Measurements from ENCODE around the gene ENAH.

DNA sequence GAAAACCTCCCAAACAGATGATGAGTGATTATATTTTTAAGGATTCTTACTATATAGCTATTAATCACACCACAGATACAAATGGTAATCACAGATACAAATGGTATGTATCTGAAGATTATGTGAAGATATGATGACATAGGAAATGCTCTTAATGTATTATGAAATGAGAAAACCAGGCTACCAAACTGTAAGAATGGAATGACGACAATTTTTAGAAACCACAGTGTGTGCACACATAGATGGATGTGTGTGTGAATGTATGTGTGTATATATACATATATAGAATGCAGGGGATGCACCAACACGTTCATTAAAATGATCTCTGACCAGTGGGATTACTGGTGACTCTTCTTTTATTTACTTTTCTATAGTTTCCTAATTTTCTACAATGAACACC, 21.5 kb upstream of the ENAH start:
- TF ChIP-seq CTCF (IDR thresholded peaks at IDR 0.05) (no peak), EZH2 (IDR thresholded peaks at IDR 0.05; ENCODE audit: borderline replicate concordance, insufficient read depth, low read depth, low read length, poor library complexity, severe bottlenecking) (no peak)

Measured in B cell (primary cell).